HG02870 (cell line): ENCODE results near the gene FAM168B.
"Not testable (repeated sequence)": the region's sequence is repeated elsewhere in the genome, so short reads cannot be mapped to it uniquely, and the experiment has no call there.

Experiments used
- ATAC-seq: cut with Tn5 transposase; IDR thresholded peaks from one replicate; pipeline ENCODE4 v1.9.1; 2021; ENCODE audit warnings: mild to moderate bottlenecking, moderate library complexity; ENCODE audit not compliant: unreplicated experiment

Gene FAM168B

GRCh38 chr2:131093006-131093695, at the start of gene FAM168B:
Gene FAM168B, minus strand, starts transcription at chr2:131093460. Its CDS starts 10,814 bp downstream, at chr2:131082646.
- peak; percentile 75 for ATAC-seq

GRCh38 chr2:131142849-131143248, 49.6 kb upstream of the FAM168B start:
- no peak for ATAC-seq

- ATAC-seq, result no peak
Observed at GRCh38 chr2:131140581-131140980, 47.3 kb upstream of the FAM168B start.

GRCh38 chr2:131132729-131133128, 39.5 kb upstream of the FAM168B start:
- ATAC-seq, result no peak

GRCh38 chr2:131130298-131130596, 37.0 kb upstream of the FAM168B start:
- no peak for ATAC-seq

- ATAC-seq, result no peak
Observed at GRCh38 chr2:131127981-131128380, 34.7 kb upstream of the FAM168B start.

GRCh38 chr2:131127076-131127475, 33.8 kb upstream of the FAM168B start:
- no peak for ATAC-seq

GRCh38 chr2:131126436-131126835, 33.2 kb upstream of the FAM168B start:
- ATAC-seq, result no peak

GRCh38 chr2:131125195-131125757, 32.0 kb upstream of the FAM168B start:
- ATAC-seq, result no peak

- no peak for ATAC-seq
Observed at GRCh38 chr2:131123192-131123591, 29.9 kb upstream of the FAM168B start.

- ATAC-seq, result no peak
Observed at GRCh38 chr2:131122496-131122895, 29.2 kb upstream of the FAM168B start.

- ATAC-seq, result no peak
Observed at GRCh38 chr2:131121464-131121863, 28.2 kb upstream of the FAM168B start.

- no peak for ATAC-seq
Observed at GRCh38 chr2:131120815-131121317, 27.6 kb upstream of the FAM168B start.

- no peak for ATAC-seq
Observed at GRCh38 chr2:131115752-131116151, 22.5 kb upstream of the FAM168B start.

- not testable (repeated sequence) for ATAC-seq
Observed at GRCh38 chr2:131114950-131115349, 21.7 kb upstream of the FAM168B start.

GRCh38 chr2:131113566-131114227, 20.4 kb upstream of the FAM168B start:
- ATAC-seq, result no peak

GRCh38 chr2:131112529-131112928, 19.3 kb upstream of the FAM168B start:
- no peak for ATAC-seq

- ATAC-seq, result peak; percentile 35
Observed at GRCh38 chr2:131105950-131106801, 12.9 kb upstream of the FAM168B start.

GRCh38 chr2:131105156-131105949, 12.1 kb upstream of the FAM168B start, which contains the start of gene PLEKHB2:
Gene PLEKHB2, plus strand, starts transcription at chr2:131105336. Its CDS starts 15,606 bp downstream, at chr2:131120942.
- ATAC-seq, result peak; percentile 63

GRCh38 chr2:131104487-131105155, 11.4 kb upstream of the FAM168B start:
- ATAC-seq, result peak; percentile 69
